IMR-90 (cell line): ENCODE measurements around the gene SF3B5. TPM values are rescaled to one million over a fixed set of nuclear protein-coding genes. Genes with fewer than 3 reads are reported as not detected.

Experiments
- ATAC-seq: fragments of 200-7000 bp; cut with Tn5 transposase; 2 replicates; pipeline ENCODE4 v1.9.1; 2020; ENCODE audit warnings: low read depth, mild to moderate bottlenecking, moderate library complexity
- BruUV-seq: library from RNA; stranded (reverse); fragments of 400-500 nt; replicated peaks from 2 replicates; lab custom pipeline; 2021; lab: Mats Ljungman, UMichigan
- CTCF ChIA-PET: fragments of 300-600 bp; formaldehyde crosslinking; extraction: SDS; loops from one replicate; lab custom pipeline; 2021; ENCODE audit warnings: antibody characterized with exemption; lab: Yijun Ruan, JAX
- POLR2A ChIA-PET: fragments of 300-600 bp; sonication (Branson Sonifier 250); formaldehyde crosslinking; loops from one replicate; lab custom pipeline; 2022; ENCODE audit warnings: antibody characterized with exemption; ENCODE audit not compliant: unreplicated experiment; lab: Charles Lee
- DNase-seq: peaks from one replicate; pipeline ENCODE4 v3.0.0; 2013
- H2AFZ ChIP-seq: replicated peaks from 2 replicates; pipeline ENCODE3; 2013; ENCODE audit warnings: low read length, mild to moderate bottlenecking; ENCODE audit not compliant: poor library complexity
- H2AK5ac ChIP-seq: 2 replicates; pipeline ENCODE4 v1.6.1; 2013; ENCODE audit warnings: low read depth, low read length, inconsistent platforms
- H2AK9ac ChIP-seq: replicated peaks from 2 replicates; pipeline ENCODE3; 2013; ENCODE audit warnings: mild to moderate bottlenecking, low read depth, low read length, moderate library complexity; ENCODE audit not compliant: poor library complexity
- H2BK120ac ChIP-seq: 2 replicates; pipeline ENCODE4 v1.6.1; 2013; ENCODE audit warnings: low read depth, low read length, inconsistent platforms
- H2BK15ac ChIP-seq: 3 replicates; pipeline ENCODE4 v1.6.1; 2013; ENCODE audit warnings: low read depth, low read length, inconsistent platforms
- H2BK20ac ChIP-seq: 2 replicates; pipeline ENCODE4 v1.6.1; 2013; ENCODE audit warnings: low read depth, mild to moderate bottlenecking, inconsistent platforms, low read length, moderate library complexity
- H2BK5ac ChIP-seq: 2 replicates; pipeline ENCODE4 v1.6.1; 2013; ENCODE audit warnings: mild to moderate bottlenecking, low read depth, low read length, inconsistent platforms; ENCODE audit not compliant: poor library complexity, severe bottlenecking
- H3K14ac ChIP-seq: replicated peaks from 2 replicates; pipeline ENCODE4 v1.6.1; 2013; ENCODE audit warnings: low read depth, low read length, inconsistent platforms
- H3K18ac ChIP-seq: 2 replicates; pipeline ENCODE4 v1.6.1; 2013; ENCODE audit warnings: low read depth, low read length, control low read depth
- H3K23ac ChIP-seq: 2 replicates; pipeline ENCODE4 v1.6.1; 2013; ENCODE audit warnings: low read depth, low read length, inconsistent platforms
- H3K27ac ChIP-seq: 2 replicates; pipeline ENCODE4 v1.5.1; 2013; ENCODE audit warnings: mild to moderate bottlenecking, control low read depth, low read length; ENCODE audit not compliant: insufficient read depth
- H3K27me3 ChIP-seq: 2 replicates; pipeline ENCODE4 v1.6.1; 2013; ENCODE audit warnings: low read length; ENCODE audit not compliant: control insufficient read depth, insufficient read depth
- H3K36me3 ChIP-seq: 2 replicates; pipeline ENCODE4 v1.6.1; 2013; ENCODE audit warnings: low read length, mixed read lengths; ENCODE audit not compliant: control insufficient read depth, insufficient read depth
- H3K4ac ChIP-seq: 2 replicates; pipeline ENCODE4 v1.6.1; 2013; ENCODE audit warnings: low read depth, low read length, inconsistent platforms
- H3K4me1 ChIP-seq: 2 replicates; pipeline ENCODE4 v1.6.1; 2013; ENCODE audit warnings: low read length, mixed read lengths; ENCODE audit not compliant: control insufficient read depth, insufficient read depth
- H3K4me2 ChIP-seq: 2 replicates; pipeline ENCODE4 v1.6.1; 2013; ENCODE audit warnings: low read depth, mild to moderate bottlenecking, control low read depth, low read length, moderate library complexity
- H3K4me3 ChIP-seq: 2 replicates; pipeline ENCODE4 v1.5.1; 2013; ENCODE audit warnings: low read depth, mild to moderate bottlenecking, control low read depth, low read length, moderate library complexity; ENCODE audit not compliant: insufficient read depth
- H3K56ac ChIP-seq: 2 replicates; pipeline ENCODE4 v1.6.1; 2013; ENCODE audit warnings: low read length, inconsistent platforms; ENCODE audit not compliant: insufficient read depth; ENCODE audit errors: extremely low read depth
- H3K79me1 ChIP-seq, 2 experiments: 2 replicates each; pipeline ENCODE4 v1.6.1; 2013; ENCODE audit warnings: low read length in 2 of 2, inconsistent platforms in 1 of 2, low read depth in 1 of 2
- H3K9ac ChIP-seq: 2 replicates; pipeline ENCODE4 v1.6.1; 2013; ENCODE audit warnings: low read depth, low read length, control low read depth
- H3K9me1 ChIP-seq: 2 replicates; pipeline ENCODE4 v1.6.1; 2013; ENCODE audit warnings: low read length, inconsistent platforms; ENCODE audit not compliant: insufficient read depth
- H3K9me3 ChIP-seq: 2 replicates; pipeline ENCODE4 v1.6.1; 2013; ENCODE audit warnings: low read length; ENCODE audit not compliant: control insufficient read depth, insufficient read depth
- H4K20me1 ChIP-seq: 2 replicates; pipeline ENCODE4 v1.6.1; 2013; ENCODE audit warnings: low read length, inconsistent platforms; ENCODE audit not compliant: insufficient read depth
- H4K5ac ChIP-seq: 2 replicates; pipeline ENCODE4 v1.6.1; 2013; ENCODE audit warnings: mild to moderate bottlenecking, low read depth, low read length, control low read depth
- H4K8ac ChIP-seq, 2 experiments: 2 replicates each; pipeline ENCODE4 v1.6.1; 2013; ENCODE audit warnings: low read depth in 2 of 2, low read length in 2 of 2, control low read depth in 1 of 2, inconsistent platforms in 1 of 2
- H4K91ac ChIP-seq: 2 replicates; pipeline ENCODE4 v1.6.1; 2013; ENCODE audit warnings: low read depth, low read length, inconsistent platforms; ENCODE audit not compliant: insufficient read depth
- BHLHE40 ChIP-seq: fragments of 150-350 bp; IDR thresholded peaks from 2 replicates; pipeline ENCODE4 v1.6.1; 2016; ENCODE audit warnings: mild to moderate bottlenecking, low read depth, low read length
- FOS ChIP-seq: fragments of 150-350 bp; IDR thresholded peaks from 2 replicates; pipeline ENCODE4 v1.6.1; 2016; ENCODE audit warnings: low read depth, low read length
- NFE2L2 ChIP-seq: fragments of 150-350 bp; IDR thresholded peaks from 2 replicates; pipeline ENCODE4 v1.6.1; 2016; ENCODE audit warnings: low read depth, mild to moderate bottlenecking, low read length
- POLR2A ChIP-seq: IDR thresholded peaks from 2 replicates; pipeline ENCODE4 v1.6.1; 2012; ENCODE audit warnings: mild to moderate bottlenecking, low read depth, low read length
- RAD21 ChIP-seq: IDR thresholded peaks from 2 replicates; pipeline ENCODE4 v1.6.1; 2012; ENCODE audit warnings: low read length, improper control_type of control experiment
- RCOR1 ChIP-seq: IDR thresholded peaks from 2 replicates; pipeline ENCODE4 v1.6.1; 2012; ENCODE audit warnings: mild to moderate bottlenecking, low read length, improper control_type of control experiment; ENCODE audit not compliant: insufficient replicate concordance
- SMC3 ChIP-seq: fragments of 150-350 bp; IDR thresholded peaks from 2 replicates; pipeline ENCODE4 v1.6.1; 2016; ENCODE audit warnings: low read depth, mild to moderate bottlenecking, antibody characterized with exemption, low read length, moderate library complexity
- WGBS, 2 experiments: methylation state at CpG; one replicate each; pipeline versions ENCODE4 v1.1.5 to v1.1.7; 2013; ENCODE audit warnings: missing lambda C conversion rate in 2 of 2; ENCODE audit not compliant: insufficient read length in 1 of 2; ENCODE audit errors: extremely low coverage in 2 of 2; 5-methylcytosine and 5-hydroxymethylcytosine counted together
- dilution Hi-C: fragments of 300-500 bp; cut with HindIII; formaldehyde crosslinking; loops from one replicate; pipeline ENCODE4 v1.14.3; 2018; ENCODE audit warnings: low sequenced_read_pairs; ENCODE audit not compliant: unreplicated experiment
- in situ Hi-C: fragments of 300-500 bp; cut with MboI; formaldehyde crosslinking; loops from 3 replicates; pipeline ENCODE4 v1.14.3; 2019; ENCODE audit warnings: low sequenced_read_pairs, inconsistent platforms, mixed read lengths
- intact Hi-C: fragments of 100-400 bp; cut with micrococcal nuclease; formaldehyde crosslinking; loops from 2 replicates; pipeline ENCODE4 v1.10.0; 2022
- polyA plus RNA-seq, 3 experiments: library from polyadenylated mRNA; depleted of rRNA; stranded (reverse); fragments of >200 nt; gene quantifications; 2 replicates each; pipeline ENCODE4 v1.2.3, GENCODE V29; 2012; ENCODE audit warnings: low replicate concordance in 1 of 3
- total RNA-seq: library from RNA; depleted of rRNA; stranded (reverse); fragments of >200 nt; gene quantifications from 2 replicates; pipeline ENCODE4 v1.2.3, GENCODE V29; 2012
- TF ChIP-seq, protein P1 (sequence below): fragments of 150-350 bp; IDR thresholded peaks from 2 replicates; pipeline ENCODE4 v1.6.1; 2016; ENCODE audit warnings: low read depth, mild to moderate bottlenecking, low read length, moderate library complexity, borderline replicate concordance
- TF ChIP-seq, protein P2 (sequence below): conservative IDR thresholded peaks from 2 replicates; pipeline ENCODE4 v1.5.1; 2012; ENCODE audit warnings: mild to moderate bottlenecking, low read depth, low read length, improper control_type of control experiment

The SF3B5 gene
- total and polyA plus RNA-seq, 2 of the 4 experiments (the other 2 are of a cell fraction): 227 to 333 TPM

DNA sequence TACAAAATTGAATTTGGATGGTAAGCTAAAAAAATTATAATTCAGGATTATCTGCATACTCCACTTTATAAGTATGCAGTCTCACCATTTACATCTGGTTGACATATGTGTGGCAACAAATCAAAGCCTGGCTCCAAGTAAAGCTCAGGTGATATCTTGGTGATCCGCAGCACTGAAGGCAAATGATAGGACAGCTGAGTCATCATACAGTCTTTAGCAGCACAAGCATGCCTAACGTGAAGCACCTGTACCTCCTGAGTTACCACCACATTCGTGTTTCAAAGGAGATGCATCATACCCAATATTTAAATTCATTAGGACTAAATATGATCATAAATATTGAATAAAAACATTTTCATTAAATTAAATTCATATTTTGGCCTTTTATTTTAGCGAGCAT, 43.2 kb upstream of the SF3B5 start:
- Histone ChIP-seq H3K4me1 (no peaks in the 10 kb centered on the region), H2BK15ac (no peak overlapping the region), H2AFZ (no peak overlapping the region), H3K36me3 (no peaks in the 10 kb centered on the region), H2BK120ac (no peak overlapping the region), H2AK9ac (no peak overlapping the region), H4K91ac (no peak overlapping the region), H3K79me1 (no peaks in the 10 kb centered on the region), H3K9me1 (no peaks in the 10 kb centered on the region; the same call in 1 of the 2 replicates), H3K9ac (no peak overlapping the region), H3K9me3 (no peaks in the 10 kb centered on the region), H3K4ac (no peak overlapping the region), H2AK5ac (no peak overlapping the region), H2BK20ac (no peak overlapping the region), H3K27ac (no peak overlapping the region), H4K20me1 (no peaks in the 10 kb centered on the region), H3K14ac (no peak overlapping the region), H3K27me3 (no peaks in the 10 kb centered on the region; the same call in 1 of the 2 replicates), H4K5ac (no peak overlapping the region), H3K4me3 (no peak overlapping the region), H3K18ac (no peak overlapping the region), H3K56ac (no peak overlapping the region), H4K8ac (no peak overlapping the region), H3K4me2 (no peak overlapping the region), H3K23ac (no peak overlapping the region), H2BK5ac (no peak overlapping the region)
- no peak for TF ChIP-seq RCOR1
- no peak for TF ChIP-seq BHLHE40
- no peak for TF ChIP-seq POLR2A
- no peak for TF ChIP-seq NFE2L2
- TF ChIP-seq SMC3: no peak
- TF ChIP-seq, protein P1, sequence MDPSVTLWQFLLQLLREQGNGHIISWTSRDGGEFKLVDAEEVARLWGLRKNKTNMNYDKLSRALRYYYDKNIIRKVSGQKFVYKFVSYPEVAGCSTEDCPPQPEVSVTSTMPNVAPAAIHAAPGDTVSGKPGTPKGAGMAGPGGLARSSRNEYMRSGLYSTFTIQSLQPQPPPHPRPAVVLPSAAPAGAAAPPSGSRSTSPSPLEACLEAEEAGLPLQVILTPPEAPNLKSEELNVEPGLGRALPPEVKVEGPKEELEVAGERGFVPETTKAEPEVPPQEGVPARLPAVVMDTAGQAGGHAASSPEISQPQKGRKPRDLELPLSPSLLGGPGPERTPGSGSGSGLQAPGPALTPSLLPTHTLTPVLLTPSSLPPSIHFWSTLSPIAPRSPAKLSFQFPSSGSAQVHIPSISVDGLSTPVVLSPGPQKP: no peak
- no peak for TF ChIP-seq RAD21
- TF ChIP-seq, protein P2, sequence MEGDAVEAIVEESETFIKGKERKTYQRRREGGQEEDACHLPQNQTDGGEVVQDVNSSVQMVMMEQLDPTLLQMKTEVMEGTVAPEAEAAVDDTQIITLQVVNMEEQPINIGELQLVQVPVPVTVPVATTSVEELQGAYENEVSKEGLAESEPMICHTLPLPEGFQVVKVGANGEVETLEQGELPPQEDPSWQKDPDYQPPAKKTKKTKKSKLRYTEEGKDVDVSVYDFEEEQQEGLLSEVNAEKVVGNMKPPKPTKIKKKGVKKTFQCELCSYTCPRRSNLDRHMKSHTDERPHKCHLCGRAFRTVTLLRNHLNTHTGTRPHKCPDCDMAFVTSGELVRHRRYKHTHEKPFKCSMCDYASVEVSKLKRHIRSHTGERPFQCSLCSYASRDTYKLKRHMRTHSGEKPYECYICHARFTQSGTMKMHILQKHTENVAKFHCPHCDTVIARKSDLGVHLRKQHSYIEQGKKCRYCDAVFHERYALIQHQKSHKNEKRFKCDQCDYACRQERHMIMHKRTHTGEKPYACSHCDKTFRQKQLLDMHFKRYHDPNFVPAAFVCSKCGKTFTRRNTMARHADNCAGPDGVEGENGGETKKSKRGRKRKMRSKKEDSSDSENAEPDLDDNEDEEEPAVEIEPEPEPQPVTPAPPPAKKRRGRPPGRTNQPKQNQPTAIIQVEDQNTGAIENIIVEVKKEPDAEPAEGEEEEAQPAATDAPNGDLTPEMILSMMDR: no peak
- no peak for TF ChIP-seq FOS
- DNase-seq (no peak), ATAC-seq (no peak)
- in situ Hi-C loops (no loop called here), dilution Hi-C loops (no loop called here), intact Hi-C loops (no loop called here)
- ChIA-PET POLR2A (no interaction called here), CTCF (no interaction called here)
- no TSS peak for BruUV-seq
- 100% methylated on average over 1 of the region's 4 CpGs; no CpG with 5 or more reads in 1 of the 2 experiments for WGBS, 2 experiments
